Gastrocnemius medialis (tissue), 4 donors: ENCODE data around the gene NFKB2. TPM values are rescaled to one million over a fixed set of nuclear protein-coding genes. Genes with fewer than 3 reads are reported as not detected.

Experiments used
- ATAC-seq, 2 donors: fragments of 150-250 bp; one replicate each; pipeline ENCODE4 v1.9.1; 2016
- DNase-seq, 2 donors: peaks; one replicate each; pipeline ENCODE4 v3.0.0-alpha.2; 2019
- H3K27ac ChIP-seq, 4 donors: fragments of 200-600 bp; sonication (generic); 1 replicate in 1 of 4; 2 replicates in 3 of 4; pipeline ENCODE4 v1.5.1; 2016 to 2018; ENCODE audit warnings: mild to moderate bottlenecking in 2 of 4, moderate library complexity in 1 of 4
- H3K27me3 ChIP-seq, 3 donors: fragments of 200-600 bp; sonication (generic) in 2 of 3; 1 replicate in 1 of 3; 2 replicates in 2 of 3; pipeline versions ENCODE4 v1.5.1 to v1.6.0; 2016 to 2019; ENCODE audit warnings: mild to moderate bottlenecking in 1 of 3, moderate library complexity in 1 of 3
- H3K36me3 ChIP-seq, 2 donors: fragments of 200-600 bp; sonication (generic) in 1 of 2; one replicate each; pipeline ENCODE4 v1.5.1; 2017 to 2018
- H3K4me1 ChIP-seq, 2 donors: fragments of 200-600 bp; sonication (generic) in 1 of 2; one replicate each; pipeline ENCODE4 v1.5.1; 2016 to 2017; ENCODE audit warnings: mild to moderate bottlenecking in 2 of 2
- H3K4me3 ChIP-seq, 4 donors: fragments of 200-600 bp; sonication (generic) in 3 of 4; 1 replicate in 1 of 4; 2 replicates in 3 of 4; pipeline ENCODE4 v1.5.1; 2016 to 2019; ENCODE audit warnings: mild to moderate bottlenecking in 2 of 4
- H3K9me3 ChIP-seq, 3 donors: fragments of 200-600 bp; sonication (generic) in 2 of 3; 1 replicate in 1 of 3; 2 replicates in 2 of 3; pipeline ENCODE4 v1.5.1; 2016 to 2019
- POLR2A ChIP-seq, 2 donors: fragments of 450-650 bp; IDR thresholded peaks; one replicate each; pipeline ENCODE4 v1.6.1; 2017; ENCODE audit warnings: antibody characterized with exemption in 2 of 2, mild to moderate bottlenecking in 2 of 2, moderate library complexity in 2 of 2
- in situ Hi-C, 4 donors: fragments of 200-750 bp; cut with MboI; loops; one replicate each; pipeline versions ENCODE4 v1.15.0 to v1.8.0; 2017; ENCODE audit warnings: low sequenced_read_pairs in 4 of 4
- intact Hi-C: fragments of 100-400 bp; cut with DNase I; formaldehyde crosslinking; loops from one replicate; pipeline ENCODE4 v1.15.1; 2023; ENCODE audit warnings: low total_unique reads
- total RNA-seq, 4 donors: library from RNA; depleted of rRNA; stranded (reverse); fragments of >200 nt; gene quantifications; one replicate each; pipeline versions ENCODE4 v1.1.0 to v1.2.3, GENCODE V29; 2016
- TF ChIP-seq, protein P1 (sequence below), 5 experiments: fragments of 450-650 bp in 3 of 5; fragments of 200-600 bp in 2 of 5; sonication (generic) in 2 of 5; IDR thresholded peaks in 4 of 5; conservative IDR thresholded peaks in 1 of 5; 1 replicate in 4 of 5; 2 replicates in 1 of 5; pipeline ENCODE4 v1.5.1; 2016 to 2019; ENCODE audit warnings: antibody characterized with exemption in 5 of 5, mild to moderate bottlenecking in 3 of 5, moderate library complexity in 3 of 5

Gene NFKB2
- total RNA-seq, 4 donors from 2014 or later: 8.6 to 17.3 (median 12.8) TPM

DNA sequence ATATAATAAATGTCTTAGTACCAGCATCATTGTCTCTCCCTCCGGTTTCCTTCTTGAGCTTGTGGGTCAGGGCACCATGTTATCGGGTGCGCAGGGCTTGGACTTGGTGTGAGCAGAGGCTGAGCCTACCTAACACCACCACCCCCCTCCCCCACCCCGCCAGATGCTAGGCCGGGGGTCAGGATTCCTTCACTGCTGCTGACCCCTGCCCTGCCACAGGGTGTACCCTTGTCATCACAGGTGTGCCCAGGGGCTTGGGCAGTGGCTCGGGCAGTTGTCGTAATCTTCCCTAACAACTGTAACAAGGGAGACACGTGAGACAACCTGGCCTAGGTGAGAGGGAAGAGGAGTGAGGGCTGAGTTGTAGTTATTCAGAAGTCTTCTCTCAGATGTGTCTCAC is 12.6 kb upstream of the NFKB2 start:
- in situ Hi-C loops: loop anchor here in 1 of 4 donors (25.0 kb wide), 1 partner anchor 204 kb away; no protein-coding TSS in a partner anchor
- Histone ChIP-seq H3K9me3 (no peaks in the 10 kb centered on the region), H3K36me3 (peaks cover 0 to 49% of the 10 kb centered on the region in 2 donors), H3K4me3 (no peak overlapping the region), H3K27ac (no peak overlapping the region), H3K27me3 (no peaks in the 10 kb centered on the region), H3K4me1 (no peaks in the 10 kb centered on the region)
- DNase-seq (no peak), ATAC-seq (no peak)
- TF ChIP-seq, protein P1, sequence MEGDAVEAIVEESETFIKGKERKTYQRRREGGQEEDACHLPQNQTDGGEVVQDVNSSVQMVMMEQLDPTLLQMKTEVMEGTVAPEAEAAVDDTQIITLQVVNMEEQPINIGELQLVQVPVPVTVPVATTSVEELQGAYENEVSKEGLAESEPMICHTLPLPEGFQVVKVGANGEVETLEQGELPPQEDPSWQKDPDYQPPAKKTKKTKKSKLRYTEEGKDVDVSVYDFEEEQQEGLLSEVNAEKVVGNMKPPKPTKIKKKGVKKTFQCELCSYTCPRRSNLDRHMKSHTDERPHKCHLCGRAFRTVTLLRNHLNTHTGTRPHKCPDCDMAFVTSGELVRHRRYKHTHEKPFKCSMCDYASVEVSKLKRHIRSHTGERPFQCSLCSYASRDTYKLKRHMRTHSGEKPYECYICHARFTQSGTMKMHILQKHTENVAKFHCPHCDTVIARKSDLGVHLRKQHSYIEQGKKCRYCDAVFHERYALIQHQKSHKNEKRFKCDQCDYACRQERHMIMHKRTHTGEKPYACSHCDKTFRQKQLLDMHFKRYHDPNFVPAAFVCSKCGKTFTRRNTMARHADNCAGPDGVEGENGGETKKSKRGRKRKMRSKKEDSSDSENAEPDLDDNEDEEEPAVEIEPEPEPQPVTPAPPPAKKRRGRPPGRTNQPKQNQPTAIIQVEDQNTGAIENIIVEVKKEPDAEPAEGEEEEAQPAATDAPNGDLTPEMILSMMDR (IDR thresholded peaks at IDR 0.05 in 4 of 5, conservative IDR thresholded peaks at IDR 0.05 in 1 of 5): no peak
- no peak for TF ChIP-seq POLR2A (IDR thresholded peaks at IDR 0.05)
- intact Hi-C loops: no loop called here

DNA sequence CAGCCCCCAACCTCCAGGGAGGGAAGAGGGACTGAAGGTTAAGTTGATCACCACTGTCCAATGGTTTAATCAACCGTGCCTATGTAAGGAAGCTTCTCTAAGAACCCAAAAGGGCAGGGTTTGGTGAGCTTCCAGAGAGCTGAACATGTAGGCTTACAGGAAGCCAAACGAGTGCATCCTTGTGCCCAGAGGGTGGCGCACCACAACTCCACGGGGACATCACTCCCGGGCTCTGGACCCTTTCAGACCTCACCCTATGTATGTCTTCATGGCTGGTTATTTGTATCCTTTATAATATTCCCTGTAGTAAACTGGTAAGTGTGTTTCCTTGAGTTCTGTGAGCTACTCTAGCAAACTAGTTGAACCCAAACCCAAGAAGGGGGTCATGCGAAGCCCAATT is 11.5 kb upstream of the NFKB2 start:
- in situ Hi-C loops: loop anchor here in 1 of 4 donors (25.0 kb wide), 1 partner anchor 203 kb away; no protein-coding TSS in a partner anchor
- no peak for ATAC-seq
- Histone ChIP-seq H3K4me3 (no peak overlapping the region), H3K36me3 (peaks cover 0 to 37% of the 10 kb centered on the region in 2 donors), H3K4me1 (no peaks in the 10 kb centered on the region), H3K27me3 (no peaks in the 10 kb centered on the region), H3K27ac (no peak overlapping the region), H3K9me3 (no peaks in the 10 kb centered on the region)
- intact Hi-C loops: no loop called here
- DNase-seq: no peak
- TF ChIP-seq, protein P1 (IDR thresholded peaks at IDR 0.05 in 4 of 5, conservative IDR thresholded peaks at IDR 0.05 in 1 of 5): no peak
- no peak for TF ChIP-seq POLR2A (IDR thresholded peaks at IDR 0.05)

DNA sequence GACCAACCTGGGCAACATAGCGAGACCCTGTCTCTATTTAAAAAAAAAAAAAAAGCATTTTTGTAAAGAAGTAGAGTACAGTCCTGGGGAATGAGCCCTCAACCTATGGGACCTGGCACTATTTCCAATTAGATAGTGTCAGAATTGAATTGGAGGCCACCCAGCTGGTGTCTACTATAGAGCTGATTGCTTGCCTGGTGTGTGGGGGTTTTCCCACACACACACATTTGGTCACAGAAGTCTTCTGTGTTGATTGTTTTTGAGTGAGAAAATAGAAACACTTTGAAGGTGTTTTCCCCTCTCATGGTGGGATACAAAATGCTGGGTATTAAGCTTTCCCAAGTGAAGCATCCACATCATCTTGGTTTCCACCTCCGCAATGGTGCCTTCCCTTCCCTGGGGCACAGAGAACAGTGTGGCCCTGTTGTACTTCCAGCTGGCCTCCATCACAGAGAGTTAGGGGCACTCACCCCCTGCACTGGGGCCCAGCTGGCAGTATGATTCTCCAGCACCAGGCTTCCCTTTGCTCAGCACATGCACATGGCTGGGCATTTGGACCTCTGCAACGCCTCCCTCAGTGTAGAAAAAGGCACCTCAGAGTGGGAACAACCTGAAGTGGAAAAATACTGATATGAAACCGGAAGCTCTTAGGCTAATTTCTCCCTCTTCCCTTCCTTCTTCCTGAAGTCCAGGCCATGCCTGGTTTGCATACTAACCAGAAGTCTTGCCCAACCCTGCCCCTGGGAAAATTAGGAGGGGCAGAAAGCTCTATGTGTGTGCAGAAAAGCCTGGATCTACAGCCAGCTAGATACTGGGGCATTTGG is 10.7 kb upstream of the NFKB2 start:
- in situ Hi-C loops (loop anchor here in 1 of 4 donors (25.0 kb wide), 1 partner anchor 202 kb away; no protein-coding TSS in a partner anchor), intact Hi-C loops (no loop called here)
- Histone ChIP-seq H3K4me3 (no peak overlapping the region), H3K27me3 (no peaks in the 10 kb centered on the region), H3K4me1 (no peaks in the 10 kb centered on the region), H3K9me3 (no peaks in the 10 kb centered on the region), H3K36me3 (peaks cover 0 to 30% of the 10 kb centered on the region in 2 donors), H3K27ac (no peak overlapping the region)
- TF ChIP-seq, protein P1 (IDR thresholded peaks at IDR 0.05 in 4 of 5, conservative IDR thresholded peaks at IDR 0.05 in 1 of 5): no peak
- TF ChIP-seq POLR2A (IDR thresholded peaks at IDR 0.05): no peak
- DNase-seq: no peak
- ATAC-seq: peak; percentile 22 to 61

DNA sequence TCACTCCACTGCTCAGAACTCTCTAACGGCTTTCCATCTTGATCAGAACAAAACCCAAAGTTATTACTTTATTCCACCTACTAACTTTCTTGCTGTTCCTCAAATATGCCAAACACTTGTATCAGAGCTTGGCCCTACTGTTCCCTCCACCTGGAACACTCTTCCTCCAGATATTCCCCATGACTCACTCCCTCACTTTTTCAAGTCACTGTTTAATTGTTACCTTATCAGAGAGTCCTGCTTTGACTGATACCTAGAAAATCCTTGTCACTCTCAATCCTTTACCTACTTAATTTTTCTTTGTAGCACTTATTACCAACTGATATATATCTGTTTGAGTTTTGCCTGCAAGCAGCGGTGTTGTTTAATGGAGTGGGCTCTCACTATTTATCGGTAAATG is 5.6 kb upstream of the NFKB2 start:
- H3K36me3 ChIP-seq: no peaks in the 10 kb centered on the region
- no peaks in the 10 kb centered on the region for H3K27me3 ChIP-seq
- H3K9me3 ChIP-seq: no peaks in the 10 kb centered on the region
- H3K27ac ChIP-seq: no peak overlapping the region
- DNase-seq: no peak
- no peak for TF ChIP-seq POLR2A (IDR thresholded peaks at IDR 0.05)
- TF ChIP-seq, protein P1 (IDR thresholded peaks at IDR 0.05 in 4 of 5, conservative IDR thresholded peaks at IDR 0.05 in 1 of 5): no peak
- H3K4me3 ChIP-seq: no peak overlapping the region
- intact Hi-C loops: no loop called here
- H3K4me1 ChIP-seq: peaks cover 7 to 11% of the 10 kb centered on the region in 2 donors
- in situ Hi-C loops: loop anchor here (5.0 to 25.0 kb wide), 3 partner anchors 195 to 197 kb away; no protein-coding TSS in a partner anchor
- ATAC-seq: no peak
